ENCODE measurements around the gene ELFN1.

ELFN1 gene

GRCh38 chr7:1646391-1646790 lies 23.7 kb upstream of the ELFN1 start:
- H3K4me3 ChIP-seq (ENCODE audit: insufficient read depth, low read length, poor library complexity, severe bottlenecking) = no peak overlapping the region
- H2AFZ ChIP-seq (ENCODE audit: low read depth, low read length, severe bottlenecking) = no peak overlapping the region
- H3K9me2 ChIP-seq (replicated peaks; ENCODE audit: insufficient read depth, low read length) = no peaks in the 10 kb centered on the region
- no peak overlapping the region for H3K9ac ChIP-seq (ENCODE audit: low read length)
- no peaks in the 10 kb centered on the region for H3K79me2 ChIP-seq (ENCODE audit: insufficient read depth, low read length)
- H3K27me3 ChIP-seq (ENCODE audit: low read length) = no peaks in the 10 kb centered on the region
- H3K4me2 ChIP-seq (ENCODE audit: low read depth, low read length, poor library complexity, severe bottlenecking) = no peak overlapping the region
- no peak for TF ChIP-seq EZH2phosphoT487 (conservative IDR thresholded peaks at IDR 0.05; ENCODE audit: low read length)
- no peaks in the 10 kb centered on the region for H3F3A ChIP-seq (ENCODE audit: insufficient read depth)
- H3K27ac ChIP-seq (ENCODE audit: low read depth, low read length) = no peak overlapping the region
- no peaks in the 10 kb centered on the region for H3K36me3 ChIP-seq (ENCODE audit: low read length)
- H4K20me1 ChIP-seq (ENCODE audit: low read depth, low read length) = no peaks in the 10 kb centered on the region
- no peaks in the 10 kb centered on the region for H3K9me3 ChIP-seq (ENCODE audit: insufficient read depth, low read length)

- Histone ChIP-seq H3K79me2 (ENCODE audit: insufficient read depth, low read length) (no peaks in the 10 kb centered on the region), H4K20me1 (ENCODE audit: low read depth, low read length) (no peaks in the 10 kb centered on the region), H3K9ac (ENCODE audit: low read length) (no peak overlapping the region), H3K9me3 (ENCODE audit: insufficient read depth, low read length) (no peaks in the 10 kb centered on the region), H3F3A (ENCODE audit: insufficient read depth) (no peaks in the 10 kb centered on the region), H3K36me3 (ENCODE audit: low read length) (no peaks in the 10 kb centered on the region), H3K4me2 (ENCODE audit: low read depth, low read length, poor library complexity, severe bottlenecking) (no peak overlapping the region), H3K27me3 (ENCODE audit: low read length) (no peaks in the 10 kb centered on the region), H2AFZ (ENCODE audit: low read depth, low read length, severe bottlenecking) (no peak overlapping the region), H3K4me3 (ENCODE audit: insufficient read depth, low read length, poor library complexity, severe bottlenecking) (no peak overlapping the region), H3K9me2 (replicated peaks; ENCODE audit: insufficient read depth, low read length) (no peaks in the 10 kb centered on the region), H3K27ac (ENCODE audit: low read depth, low read length) (no peak overlapping the region)
- TF ChIP-seq, protein P1, sequence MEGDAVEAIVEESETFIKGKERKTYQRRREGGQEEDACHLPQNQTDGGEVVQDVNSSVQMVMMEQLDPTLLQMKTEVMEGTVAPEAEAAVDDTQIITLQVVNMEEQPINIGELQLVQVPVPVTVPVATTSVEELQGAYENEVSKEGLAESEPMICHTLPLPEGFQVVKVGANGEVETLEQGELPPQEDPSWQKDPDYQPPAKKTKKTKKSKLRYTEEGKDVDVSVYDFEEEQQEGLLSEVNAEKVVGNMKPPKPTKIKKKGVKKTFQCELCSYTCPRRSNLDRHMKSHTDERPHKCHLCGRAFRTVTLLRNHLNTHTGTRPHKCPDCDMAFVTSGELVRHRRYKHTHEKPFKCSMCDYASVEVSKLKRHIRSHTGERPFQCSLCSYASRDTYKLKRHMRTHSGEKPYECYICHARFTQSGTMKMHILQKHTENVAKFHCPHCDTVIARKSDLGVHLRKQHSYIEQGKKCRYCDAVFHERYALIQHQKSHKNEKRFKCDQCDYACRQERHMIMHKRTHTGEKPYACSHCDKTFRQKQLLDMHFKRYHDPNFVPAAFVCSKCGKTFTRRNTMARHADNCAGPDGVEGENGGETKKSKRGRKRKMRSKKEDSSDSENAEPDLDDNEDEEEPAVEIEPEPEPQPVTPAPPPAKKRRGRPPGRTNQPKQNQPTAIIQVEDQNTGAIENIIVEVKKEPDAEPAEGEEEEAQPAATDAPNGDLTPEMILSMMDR (IDR thresholded peaks at IDR 0.05; ENCODE audit: insufficient read depth, low read length, poor library complexity, severe bottlenecking) = no peak
- no peak for TF ChIP-seq EZH2phosphoT487 (conservative IDR thresholded peaks at IDR 0.05; ENCODE audit: low read length)
Observed at GRCh38 chr7:1646957-1647891, 22.9 kb upstream of the ELFN1 start.

GRCh38 chr7:1647961-1648672 lies 22.0 kb upstream of the ELFN1 start:
- H3K36me3 ChIP-seq (ENCODE audit: low read length) = no peaks in the 10 kb centered on the region
- H3K4me2 ChIP-seq (ENCODE audit: low read depth, low read length, poor library complexity, severe bottlenecking) = no peak overlapping the region
- H3K27ac ChIP-seq (ENCODE audit: low read depth, low read length) = no peak overlapping the region
- no peak for TF ChIP-seq EZH2phosphoT487 (conservative IDR thresholded peaks at IDR 0.05; ENCODE audit: low read length)
- TF ChIP-seq, protein P1 (IDR thresholded peaks at IDR 0.05; ENCODE audit: insufficient read depth, low read length, poor library complexity, severe bottlenecking) = no peak
- no peaks in the 10 kb centered on the region for H4K20me1 ChIP-seq (ENCODE audit: low read depth, low read length)
- no peaks in the 10 kb centered on the region for H3K79me2 ChIP-seq (ENCODE audit: insufficient read depth, low read length)
- H3K9me3 ChIP-seq (ENCODE audit: insufficient read depth, low read length) = no peaks in the 10 kb centered on the region
- no peak overlapping the region for H3K9ac ChIP-seq (ENCODE audit: low read length)
- no peaks in the 10 kb centered on the region for H3F3A ChIP-seq (ENCODE audit: insufficient read depth)
- H3K27me3 ChIP-seq (ENCODE audit: low read length) = no peaks in the 10 kb centered on the region
- H3K4me3 ChIP-seq (ENCODE audit: insufficient read depth, low read length, poor library complexity, severe bottlenecking) = no peak overlapping the region
- no peak overlapping the region for H2AFZ ChIP-seq (ENCODE audit: low read depth, low read length, severe bottlenecking)
- no peaks in the 10 kb centered on the region for H3K9me2 ChIP-seq (replicated peaks; ENCODE audit: insufficient read depth, low read length)
